ENCODE results near the gene MCM9.

- TF ChIP-seq USF2 (IDR thresholded peaks at IDR 0.05) = no peak
- TF ChIP-seq ZFP36 (IDR thresholded peaks at IDR 0.05; ENCODE audit: borderline replicate concordance, partially characterized antibody) = no peak
- TF ChIP-seq MYC (IDR thresholded peaks at IDR 0.05; ENCODE audit: borderline replicate concordance, low read length) = no peak
- TF ChIP-seq CTCF (IDR thresholded peaks at IDR 0.05) = no peak
- TF ChIP-seq EP300 (IDR thresholded peaks at IDR 0.05) = no peak
- TF ChIP-seq POLR2AphosphoS2 (conservative IDR thresholded peaks at IDR 0.05; ENCODE audit: low read length) = no peak
- TF ChIP-seq HOXB5 (CRISPR knock-in tag; IDR thresholded peaks at IDR 0.05) = no peak
- TF ChIP-seq KDM1A (IDR thresholded peaks at IDR 0.05; ENCODE audit: low read depth) = no peak
- TF ChIP-seq RFX5 (IDR thresholded peaks at IDR 0.05) = no peak
- no peak for TF ChIP-seq POLR2A (IDR thresholded peaks at IDR 0.05; ENCODE audit: low read length)
- TF ChIP-seq HDAC2 (IDR thresholded peaks at IDR 0.05) = no peak
Observed at GRCh38 chr6:118829817-118830478, 105.0 kb downstream of the MCM9 start.

Data from A549 (cell line).